ENCODE measurements around the gene TMF1. TPM values are rescaled to one million over a fixed set of nuclear protein-coding genes. Genes with fewer than 3 reads are reported as not detected.

Gene TMF1
- polyA plus RNA-seq (2013, experiment 1 of 2; ENCODE audit: insufficient read length), result 22.9 TPM
- 28.6 TPM for polyA plus RNA-seq (2013, experiment 2 of 2; ENCODE audit: insufficient read length)

- peak; percentile 99 for DNase-seq
Observed at GRCh38 chr3:69051756-69052471, at the start of gene TMF1. TSS of gene TMF1 (minus strand) at chr3:69052333. CDS start at chr3:69052086, 247 bp downstream.

- no peak for DNase-seq
Observed at GRCh38 chr3:69099576-69099975, 47.4 kb upstream of the TMF1 start.

DNA sequence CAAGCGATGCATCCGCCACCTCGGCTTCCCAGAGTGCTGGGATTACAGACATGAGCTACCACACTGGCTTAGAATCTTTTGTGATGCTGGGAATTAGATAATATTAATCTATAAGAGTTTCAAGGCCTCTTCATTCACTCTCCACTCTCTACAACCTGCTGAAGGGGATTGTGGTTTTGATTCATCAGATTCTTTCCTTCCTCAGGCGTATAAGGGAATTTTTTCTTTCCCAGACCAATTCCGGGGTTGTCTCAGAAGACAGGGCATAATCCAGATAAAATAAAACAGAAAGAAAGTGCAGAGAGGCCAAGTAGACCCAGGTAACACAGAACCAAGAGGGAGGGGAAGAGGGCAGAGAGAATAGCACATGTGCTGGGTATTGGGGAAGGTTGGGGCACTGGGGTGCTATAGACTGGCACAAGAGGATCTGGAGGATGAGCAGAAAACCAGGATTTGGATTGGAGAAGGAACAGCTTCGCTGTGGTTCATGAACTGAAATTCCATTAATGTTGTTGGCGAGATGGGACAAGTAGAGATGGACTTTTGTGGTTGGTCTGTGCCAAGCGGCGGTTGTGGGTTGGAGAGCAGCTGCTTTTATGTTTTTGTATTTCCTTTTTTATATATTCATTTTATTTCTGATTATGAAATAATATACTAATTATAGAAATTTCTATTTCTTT, 45.4 kb upstream of the TMF1 start:
- no peak for DNase-seq

DNA sequence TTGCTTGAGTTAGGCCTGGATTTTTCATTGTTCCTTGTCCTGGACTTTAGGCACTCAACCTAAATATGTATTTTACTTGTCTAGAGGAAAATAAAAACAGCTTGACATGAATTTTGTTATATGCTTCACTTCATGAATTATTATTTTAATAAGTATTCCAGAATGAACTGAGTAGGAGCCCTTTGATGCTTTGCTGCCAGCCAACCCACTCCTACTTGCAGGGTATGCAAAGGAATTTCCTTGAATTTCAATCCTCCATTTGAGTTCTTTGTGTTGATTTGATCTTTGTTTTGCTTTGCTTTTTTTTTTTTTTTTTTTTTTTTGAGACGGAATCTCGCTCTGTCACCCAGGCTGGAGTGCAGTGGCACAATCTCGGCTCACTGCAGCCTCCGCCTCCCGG, 44.2 kb upstream of the TMF1 start:
- no peak for DNase-seq

GRCh38 chr3:69095636-69096035, 43.5 kb upstream of the TMF1 start:
- DNase-seq, result no peak

GRCh38 chr3:69094467-69095205, 42.5 kb upstream of the TMF1 start:
- peak; percentile 46 for DNase-seq

GRCh38 chr3:69092030-69092516, 39.9 kb upstream of the TMF1 start:
- DNase-seq, result no peak

DNA sequence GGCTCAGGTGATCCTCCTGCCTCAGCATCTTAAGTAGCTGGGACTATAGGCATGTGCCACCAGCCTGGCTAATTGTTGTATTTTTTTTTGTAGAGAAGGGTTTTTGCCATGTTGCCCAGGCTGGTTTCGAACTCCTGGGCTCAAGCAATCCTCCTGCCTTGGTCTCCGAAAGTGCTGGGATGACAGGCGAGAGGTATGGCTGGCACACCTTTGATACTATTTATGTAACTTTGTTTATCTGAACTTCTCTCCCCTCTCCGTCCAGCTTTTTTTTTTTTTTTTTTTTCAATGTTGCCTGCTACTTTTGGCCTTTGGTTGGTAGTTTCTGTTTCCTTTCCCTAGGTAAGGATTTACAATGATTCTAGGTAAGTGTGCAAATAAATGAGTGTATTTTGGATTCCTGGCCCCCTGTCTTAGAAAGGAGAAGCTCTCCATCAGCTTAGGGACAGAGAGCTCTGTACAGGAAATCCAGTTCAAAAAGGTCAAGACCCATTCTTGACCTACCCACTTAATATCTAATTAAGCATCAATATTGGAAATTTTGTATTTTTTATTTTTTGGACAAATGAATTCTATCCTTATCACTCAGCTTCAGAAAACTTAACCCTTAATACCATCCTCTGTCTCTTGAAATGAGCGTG, 39.4 kb upstream of the TMF1 start:
- DNase-seq, result no peak

- peak; percentile 67 for DNase-seq
Observed at GRCh38 chr3:69090021-69090420, 37.9 kb upstream of the TMF1 start.

DNA sequence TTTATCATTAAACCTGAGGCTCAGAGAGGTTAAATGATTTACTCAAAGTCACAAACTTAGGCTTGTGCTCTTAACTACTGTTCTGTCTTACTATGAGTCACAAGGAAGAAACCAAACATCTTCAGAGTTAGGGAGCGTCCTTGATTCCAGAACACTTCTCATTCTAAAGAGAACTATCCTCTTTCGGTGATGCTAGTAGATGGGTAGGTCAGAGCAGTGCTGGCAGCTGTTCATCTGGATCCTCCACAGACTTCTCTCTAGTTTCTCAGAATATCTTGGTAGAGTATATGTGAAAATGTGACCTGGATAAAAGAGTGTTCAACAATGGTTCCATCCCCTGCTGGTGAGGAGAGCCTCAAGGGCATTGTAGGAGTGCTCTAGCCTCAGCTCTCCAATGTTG, 35.9 kb upstream of the TMF1 start:
- DNase-seq, result peak; percentile 34

GRCh38 chr3:69087030-69087791, 35.1 kb upstream of the TMF1 start:
- DNase-seq, result no peak

DNA sequence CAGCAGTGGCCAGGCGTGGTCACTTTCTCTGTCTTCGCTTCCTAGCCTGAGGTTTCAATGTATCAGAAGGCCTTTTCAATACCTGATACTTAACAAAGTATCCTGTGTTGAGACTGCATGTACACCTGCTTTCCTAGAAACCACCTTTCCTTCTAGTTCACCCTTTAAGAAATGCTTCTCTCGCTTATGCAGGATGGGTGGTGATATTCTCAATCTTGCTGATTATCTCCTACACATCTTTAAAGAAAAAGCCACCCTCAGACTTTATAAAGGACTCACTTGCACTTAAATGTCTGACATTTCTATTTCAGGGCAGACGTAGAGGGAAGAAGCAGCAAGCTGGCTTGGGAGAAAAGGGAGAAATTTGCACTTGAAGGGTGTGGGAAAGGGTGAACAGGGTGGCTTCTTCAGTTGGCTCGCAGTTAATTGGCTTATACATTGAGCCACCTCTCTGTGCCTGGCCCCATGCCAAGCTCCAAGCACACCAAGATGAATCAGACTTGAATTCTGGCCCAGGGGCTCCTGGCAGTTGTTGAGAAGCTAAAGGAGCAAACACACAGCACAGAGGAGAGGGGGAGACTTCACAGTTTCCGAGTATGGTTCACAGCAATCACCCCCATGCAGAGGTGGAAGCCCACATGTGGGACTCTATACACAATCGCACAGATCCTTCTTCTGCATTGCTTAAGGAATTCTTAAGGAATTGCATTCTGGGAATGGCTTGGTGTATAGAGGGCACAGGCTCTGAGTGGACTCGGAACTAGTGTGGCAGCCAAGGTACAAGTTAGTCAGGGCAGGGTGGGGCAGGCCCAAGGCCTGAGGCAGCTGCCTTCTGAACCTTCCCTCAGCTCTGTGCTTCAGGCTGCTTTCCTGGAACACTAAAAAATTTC, 33.9 kb upstream of the TMF1 start:
- DNase-seq, result peak; percentile 89

- peak; percentile 37 for DNase-seq
Observed at GRCh38 chr3:69085168-69085832, 33.2 kb upstream of the TMF1 start.

DNA sequence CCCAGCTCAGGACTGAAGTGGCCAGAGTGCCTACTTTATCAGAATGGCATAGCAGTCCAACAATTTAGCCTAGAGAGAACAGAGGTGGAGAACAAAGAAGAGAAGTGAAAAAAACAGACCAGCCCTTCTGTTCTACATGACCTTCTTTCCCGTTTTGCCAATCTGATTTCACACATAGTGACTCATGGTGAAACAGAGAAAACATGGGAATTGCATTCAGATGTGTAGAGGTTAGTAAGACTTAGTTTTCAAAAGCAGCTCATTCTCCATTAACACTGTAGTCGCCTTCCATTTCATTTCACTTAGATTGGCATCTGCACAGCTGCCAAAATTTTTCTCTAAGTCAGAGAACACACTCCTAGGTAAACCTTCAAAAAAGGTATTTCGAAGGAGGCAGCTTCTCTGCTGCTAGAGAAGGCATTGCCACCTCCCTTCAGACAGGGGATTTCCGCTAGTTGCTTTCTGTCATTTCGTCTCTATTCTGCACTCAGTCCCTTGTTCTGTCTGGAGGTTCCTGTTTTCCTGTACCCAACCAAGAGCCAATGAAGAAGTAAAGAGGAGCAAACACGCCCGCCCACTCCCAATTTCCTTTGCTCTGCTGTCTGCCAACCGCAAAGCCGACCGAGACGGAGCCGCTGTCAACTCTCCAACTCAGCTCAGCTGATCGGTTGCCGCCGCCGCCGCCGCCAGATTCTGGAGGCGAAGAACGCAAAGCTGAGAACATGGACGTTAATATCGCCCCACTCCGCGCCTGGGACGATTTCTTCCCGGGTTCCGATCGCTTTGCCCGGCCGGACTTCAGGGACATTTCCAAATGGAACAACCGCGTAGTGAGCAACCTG, 32.4 kb upstream of the TMF1 start, which contains the start of gene ARL6IP5:
Gene ARL6IP5 (plus strand): TSS at position 612 of the 842 bp plus-strand sequence. CDS start 111 bp downstream, at position 723.
- DNase-seq, result peak; percentile 94

- DNase-seq, result peak; percentile 85
Observed at GRCh38 chr3:69082805-69083204, 30.7 kb upstream of the TMF1 start.

DNA sequence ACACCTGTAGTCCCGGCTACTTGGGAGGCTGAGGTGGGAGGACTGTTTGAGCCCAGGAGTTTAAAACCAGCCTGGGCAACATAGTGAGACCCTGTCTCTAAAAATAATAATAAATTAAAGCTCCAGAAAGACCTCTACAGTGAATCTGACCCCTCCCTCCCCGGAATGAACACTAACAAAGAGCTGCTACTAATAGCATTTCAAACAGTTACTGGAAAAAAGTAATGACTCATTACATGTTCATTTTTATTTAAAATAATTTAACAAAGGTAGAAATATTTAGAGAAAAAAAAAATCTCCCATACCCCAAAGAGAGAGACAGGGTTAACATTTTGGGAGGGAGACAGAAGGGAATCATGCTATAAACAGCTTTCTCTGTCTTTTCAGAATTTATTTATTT, 30.2 kb upstream of the TMF1 start:
- DNase-seq, result no peak

- DNase-seq, result peak; percentile 27
Observed at GRCh38 chr3:69081583-69082262, 29.6 kb upstream of the TMF1 start.

GRCh38 chr3:69080233-69080920, 28.2 kb upstream of the TMF1 start, which contains the start of gene UBA3:
TSS of gene UBA3 (minus strand) at chr3:69080365. CDS start at chr3:69080353, 12 bp downstream.
- DNase-seq, result peak; percentile 86

Data from fibroblast of skin of back (primary cell).